ENCODE results near the gene CBR3. TPM values are rescaled to one million over a fixed set of nuclear protein-coding genes. Genes with fewer than 3 reads are reported as not detected.

CBR3 gene
- total and polyA plus RNA-seq, 2 of the 13 experiments (the other 11 are each of a cell fraction or from before 2014, with no cell fraction given): not detected

GRCh38 chr21:36155603-36156338, 20.9 kb downstream of the CBR3 start (continued):
- no peak for TF ChIP-seq SRSF4 (IDR thresholded peaks at IDR 0.05; ENCODE audit: low read depth, low read length, poor library complexity, severe bottlenecking)
- TF ChIP-seq ATM (IDR thresholded peaks at IDR 0.05; ENCODE audit: borderline replicate concordance): no peak
- 0 out of 2 replicates have a peak, but pooled peaks have one; percentile 35 for TF ChIP-seq ZNF670 (CRISPR knock-in tag; IDR thresholded peaks at IDR 0.05; ENCODE audit: borderline replicate concordance)
- no peak for TF ChIP-seq SRSF1 (optimal IDR thresholded peaks at IDR 0.05; ENCODE audit: low read depth, low read length)
- no peak for TF ChIP-seq ZC3H13 (CRISPR knock-in tag; IDR thresholded peaks at IDR 0.05)
- TF ChIP-seq CAMTA2 (CRISPR knock-in tag; IDR thresholded peaks at IDR 0.05; ENCODE audit: borderline replicate concordance): peak; percentile 72; the same call in 1 of the 2 replicates
- TF ChIP-seq ZNF891 (CRISPR knock-in tag; IDR thresholded peaks at IDR 0.05): no peak
- TF ChIP-seq ZNF761 (CRISPR knock-in tag; conservative IDR thresholded peaks at IDR 0.05): no peak
- no peak for TF ChIP-seq MXD4 (CRISPR knock-in tag; IDR thresholded peaks at IDR 0.05)
- no peak for TF ChIP-seq FOXA1 (IDR thresholded peaks at IDR 0.05)
- TF ChIP-seq FOXA1 (CRISPR knock-in tag; IDR thresholded peaks at IDR 0.05): no peak
- TF ChIP-seq ZNF703 (CRISPR knock-in tag; IDR thresholded peaks at IDR 0.05; ENCODE audit: borderline replicate concordance): no peak
- TF ChIP-seq ZFYVE20 (CRISPR knock-in tag; IDR thresholded peaks at IDR 0.05; ENCODE audit: borderline replicate concordance, low read depth): no peak
- TF ChIP-seq ZNF17 (CRISPR knock-in tag; IDR thresholded peaks at IDR 0.05): no peak
- no peak for TF ChIP-seq ZNF572 (CRISPR knock-in tag; IDR thresholded peaks at IDR 0.05)
- TF ChIP-seq, protein P1, sequence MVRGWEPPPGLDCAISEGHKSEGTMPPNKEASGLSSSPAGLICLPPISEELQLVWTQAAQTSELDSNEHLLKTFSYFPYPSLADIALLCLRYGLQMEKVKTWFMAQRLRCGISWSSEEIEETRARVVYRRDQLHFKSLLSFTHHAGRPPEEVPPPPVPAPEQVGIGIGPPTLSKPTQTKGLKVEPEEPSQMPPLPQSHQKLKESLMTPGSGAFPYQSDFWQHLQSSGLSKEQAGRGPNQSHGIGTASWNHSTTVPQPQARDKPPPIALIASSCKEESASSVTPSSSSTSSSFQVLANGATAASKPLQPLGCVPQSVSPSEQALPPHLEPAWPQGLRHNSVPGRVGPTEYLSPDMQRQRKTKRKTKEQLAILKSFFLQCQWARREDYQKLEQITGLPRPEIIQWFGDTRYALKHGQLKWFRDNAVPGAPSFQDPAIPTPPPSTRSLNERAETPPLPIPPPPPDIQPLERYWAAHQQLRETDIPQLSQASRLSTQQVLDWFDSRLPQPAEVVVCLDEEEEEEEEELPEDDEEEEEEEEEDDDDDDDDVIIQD (CRISPR knock-in tag; IDR thresholded peaks at IDR 0.05; ENCODE audit: low read depth): no peak
- TF ChIP-seq ETS1 (CRISPR knock-in tag; IDR thresholded peaks at IDR 0.05): no peak
- no peak for TF ChIP-seq RFXAP (CRISPR knock-in tag; IDR thresholded peaks at IDR 0.05; ENCODE audit: borderline replicate concordance)
- TF ChIP-seq, protein P2, sequence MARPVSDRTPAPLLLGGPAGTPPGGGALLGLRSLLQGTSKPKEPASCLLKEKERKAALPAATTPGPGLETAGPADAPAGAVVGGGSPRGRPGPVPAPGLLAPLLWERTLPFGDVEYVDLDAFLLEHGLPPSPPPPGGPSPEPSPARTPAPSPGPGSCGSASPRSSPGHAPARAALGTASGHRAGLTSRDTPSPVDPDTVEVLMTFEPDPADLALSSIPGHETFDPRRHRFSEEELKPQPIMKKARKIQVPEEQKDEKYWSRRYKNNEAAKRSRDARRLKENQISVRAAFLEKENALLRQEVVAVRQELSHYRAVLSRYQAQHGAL (CRISPR knock-in tag; IDR thresholded peaks at IDR 0.05; ENCODE audit: not compliant biosample characterization): no peak
- TF ChIP-seq ZNF597 (CRISPR knock-in tag; IDR thresholded peaks at IDR 0.05): no peak
- TF ChIP-seq RXRB (CRISPR knock-in tag; IDR thresholded peaks at IDR 0.05; ENCODE audit: borderline replicate concordance): no peak
- no peak for TF ChIP-seq FUBP1 (CRISPR knock-in tag; IDR thresholded peaks at IDR 0.05; ENCODE audit: borderline replicate concordance)
- TF ChIP-seq ZNF136 (CRISPR knock-in tag; IDR thresholded peaks at IDR 0.05; ENCODE audit: low read depth): no peak
- no peak for TF ChIP-seq JUNB (CRISPR knock-in tag; IDR thresholded peaks at IDR 0.05; ENCODE audit: borderline replicate concordance)
